H1 (cell line): ENCODE measurements around the gene ESRP2.

Experiments
- BCL11A ChIP-seq, 2 experiments: IDR thresholded peaks; one replicate each; pipeline ENCODE4 v1.6.1; 2011; ENCODE audit warnings: low read depth in 2 of 2, low read length in 2 of 2, mild to moderate bottlenecking in 2 of 2
- BRCA1 ChIP-seq: IDR thresholded peaks from 2 replicates; pipeline ENCODE4 v1.6.1; 2012; ENCODE audit warnings: low read depth, low read length, improper control_type of control experiment
- CEBPB ChIP-seq: IDR thresholded peaks from 2 replicates; pipeline ENCODE4 v1.6.1; 2012; ENCODE audit warnings: low read depth, low read length
- CREB1 ChIP-seq: IDR thresholded peaks from 2 replicates; pipeline ENCODE4 v1.6.1; 2012; ENCODE audit warnings: inconsistent platforms
- EZH2 ChIP-seq: fragments of 200-600 bp; sonication (generic); IDR thresholded peaks from 2 replicates; pipeline ENCODE4 v1.7.1; 2012; ENCODE audit warnings: low read depth, mild to moderate bottlenecking, moderate library complexity, low read length, inconsistent platforms; ENCODE audit not compliant: severe bottlenecking
- KDM5A ChIP-seq: fragments of 200-600 bp; IDR thresholded peaks from 2 replicates; pipeline ENCODE4 v1.7.1; 2012; ENCODE audit warnings: mild to moderate bottlenecking, low read length, inconsistent platforms, mixed read lengths
- MAFK ChIP-seq: IDR thresholded peaks from 2 replicates; pipeline ENCODE4 v1.6.1; 2012; ENCODE audit warnings: low read depth, mild to moderate bottlenecking, improper control_type of control experiment, low read length
- POLR2AphosphoS5 ChIP-seq: IDR thresholded peaks from 2 replicates; pipeline ENCODE4 v1.6.1; 2011; ENCODE audit warnings: low read depth, low read length
- SIN3A ChIP-seq, 2 experiments: IDR thresholded peaks in 1 of 2; conservative IDR thresholded peaks in 1 of 2; 2 replicates each; pipeline ENCODE4 v1.6.1; 2011 to 2012; ENCODE audit warnings: low read length in 2 of 2, improper control_type of control experiment in 1 of 2, low read depth in 1 of 2, mild to moderate bottlenecking in 1 of 2
- SIRT6 ChIP-seq: IDR thresholded peaks from one replicate; pipeline ENCODE4 v1.7.1; 2012; ENCODE audit warnings: low read length, inconsistent platforms
- TF ChIP-seq, protein P1 (sequence below), 3 experiments: IDR thresholded peaks; 1 replicate in 2 of 3; 2 replicates in 1 of 3; pipeline versions ENCODE4 v1.5.1 to v1.6.1; 2011; ENCODE audit warnings: low read length in 3 of 3, mild to moderate bottlenecking in 3 of 3, inconsistent platforms in 2 of 3, low read depth in 1 of 3, moderate library complexity in 1 of 3; ENCODE audit not compliant: insufficient read depth in 1 of 3; ENCODE audit errors: control extremely low read depth in 1 of 3

GRCh38 chr16:68257251-68257905, 21.5 kb upstream of the ESRP2 start:
- no peak for TF ChIP-seq BCL11A (IDR thresholded peaks at IDR 0.05; ENCODE audit: low read depth in 2 of 2, low read length in 2 of 2)
- TF ChIP-seq POLR2AphosphoS5, result no peak
- TF ChIP-seq KDM5A, result no peak
- TF ChIP-seq, protein P1, sequence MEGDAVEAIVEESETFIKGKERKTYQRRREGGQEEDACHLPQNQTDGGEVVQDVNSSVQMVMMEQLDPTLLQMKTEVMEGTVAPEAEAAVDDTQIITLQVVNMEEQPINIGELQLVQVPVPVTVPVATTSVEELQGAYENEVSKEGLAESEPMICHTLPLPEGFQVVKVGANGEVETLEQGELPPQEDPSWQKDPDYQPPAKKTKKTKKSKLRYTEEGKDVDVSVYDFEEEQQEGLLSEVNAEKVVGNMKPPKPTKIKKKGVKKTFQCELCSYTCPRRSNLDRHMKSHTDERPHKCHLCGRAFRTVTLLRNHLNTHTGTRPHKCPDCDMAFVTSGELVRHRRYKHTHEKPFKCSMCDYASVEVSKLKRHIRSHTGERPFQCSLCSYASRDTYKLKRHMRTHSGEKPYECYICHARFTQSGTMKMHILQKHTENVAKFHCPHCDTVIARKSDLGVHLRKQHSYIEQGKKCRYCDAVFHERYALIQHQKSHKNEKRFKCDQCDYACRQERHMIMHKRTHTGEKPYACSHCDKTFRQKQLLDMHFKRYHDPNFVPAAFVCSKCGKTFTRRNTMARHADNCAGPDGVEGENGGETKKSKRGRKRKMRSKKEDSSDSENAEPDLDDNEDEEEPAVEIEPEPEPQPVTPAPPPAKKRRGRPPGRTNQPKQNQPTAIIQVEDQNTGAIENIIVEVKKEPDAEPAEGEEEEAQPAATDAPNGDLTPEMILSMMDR (IDR thresholded peaks at IDR 0.05; ENCODE audit: control extremely low read depth in 1 of 3, insufficient read depth in 1 of 3, low read depth in 1 of 3, low read length in 3 of 3), result no peak
- no peak for TF ChIP-seq SIRT6
- no peak for TF ChIP-seq EZH2
- no peak for TF ChIP-seq CEBPB
- TF ChIP-seq SIN3A (conservative IDR thresholded peaks at IDR 0.05 in 1 of 2, IDR thresholded peaks at IDR 0.05 in 1 of 2; ENCODE audit: low read depth in 1 of 2, low read length in 2 of 2), result no peak
- no peak for TF ChIP-seq BRCA1
- TF ChIP-seq MAFK, result no peak
- TF ChIP-seq CREB1, result no peak
